ENCODE results near the gene PSAT1. TPM values are rescaled to one million over a fixed set of nuclear protein-coding genes. Genes with fewer than 3 reads are reported as not detected.
A peak's percentile ranks its signal among the peaks of the same experiment; 100 is the strongest.

PSAT1 gene
- total RNA-seq, 6 experiments from 2014 or later, result 34.2 to 117 (median 89.3) TPM

- TF ChIP-seq CTCF (IDR thresholded peaks at IDR 0.05) (no peak), POLR2A (IDR thresholded peaks at IDR 0.05) (no peak)
- DNase-seq (no peak), ATAC-seq (no peak)
- no peaks in the 10 kb centered on the region for H3K9me3 ChIP-seq
- no peak overlapping the region for H3K4me3 ChIP-seq
- intact Hi-C loops (cut with DNase I), result no loop called here
- 72% methylated on average over 5 of the region's 5 CpGs for WGBS (ENCODE audit: insufficient coverage, low coverage, low lambda C conversion rate, missing lambda C conversion rate)
- no peak overlapping the region for H3K27ac ChIP-seq
- peaks cover 0 to 12% (median 4%) of the 10 kb centered on the region in 4 donors for H3K36me3 ChIP-seq
- peaks cover 0 to 13% (median 3%) of the 10 kb centered on the region in 4 donors for H3K4me1 ChIP-seq
- no peaks in the 10 kb centered on the region for H3K27me3 ChIP-seq
Observed at GRCh38 chr9:78325846-78326360, 29.0 kb downstream of the PSAT1 start.

- no peak for ATAC-seq
- 94% methylated on average over 2 of the region's 2 CpGs for WGBS (ENCODE audit: insufficient coverage, low coverage, low lambda C conversion rate, missing lambda C conversion rate)
Observed at GRCh38 chr9:78326564-78326963, 29.6 kb downstream of the PSAT1 start.

GRCh38 chr9:78332381-78332780, 35.5 kb downstream of the PSAT1 start:
- DNase-seq (no peak), ATAC-seq (peak; percentile 18 to 53 (median 37))
- Histone ChIP-seq H3K9me3 (no peaks in the 10 kb centered on the region), H3K4me3 (no peak overlapping the region), H3K4me1 (peaks cover 0 to 18% (median 8%) of the 10 kb centered on the region in 4 donors), H3K27me3 (no peaks in the 10 kb centered on the region), H3K27ac (no peak overlapping the region), H3K36me3 (peaks cover 0 to 10% (median 4%) of the 10 kb centered on the region in 4 donors)
- intact Hi-C loops (cut with DNase I), result no loop called here
- TF ChIP-seq POLR2A (IDR thresholded peaks at IDR 0.05), result no peak
- no peak for TF ChIP-seq CTCF (IDR thresholded peaks at IDR 0.05)
- 32% methylated on average over 3 of the region's 3 CpGs for WGBS (ENCODE audit: insufficient coverage, low coverage, low lambda C conversion rate, missing lambda C conversion rate)

More at GRCh38 chr9:78326564-78326963, 29.6 kb downstream of the PSAT1 start:
- Histone ChIP-seq H3K36me3 (peaks cover 0 to 12% (median 4%) of the 10 kb centered on the region in 4 donors), H3K4me3 (no peak overlapping the region), H3K9me3 (no peaks in the 10 kb centered on the region), H3K4me1 (peaks cover 0 to 20% (median 6%) of the 10 kb centered on the region in 4 donors), H3K27ac (no peak overlapping the region), H3K27me3 (no peaks in the 10 kb centered on the region)
- no peak for TF ChIP-seq CTCF (IDR thresholded peaks at IDR 0.05)
- TF ChIP-seq POLR2A (IDR thresholded peaks at IDR 0.05), result no peak
- DNase-seq, result no peak
- intact Hi-C loops (cut with DNase I), result no loop called here

- no peak for TF ChIP-seq CTCF (IDR thresholded peaks at IDR 0.05)
- no peak for TF ChIP-seq POLR2A (IDR thresholded peaks at IDR 0.05)
- Histone ChIP-seq H3K27me3 (no peaks in the 10 kb centered on the region), H3K27ac (no peak overlapping the region), H3K9me3 (no peaks in the 10 kb centered on the region), H3K4me3 (no peak overlapping the region), H3K4me1 (no peaks in the 10 kb centered on the region), H3K36me3 (no peaks in the 10 kb centered on the region)
- intact Hi-C loops (cut with DNase I), result no loop called here
- no peak for DNase-seq
- WGBS (ENCODE audit: insufficient coverage, low coverage, low lambda C conversion rate, missing lambda C conversion rate), result 83% methylated on average over 1 of the region's 1 CpG
- no peak for ATAC-seq
Observed at GRCh38 chr9:78348848-78349247, 51.9 kb downstream of the PSAT1 start.
